Loucy (cell line): ENCODE data around the gene GSG1.

Experiments
- EZH2phosphoT487 ChIP-seq: fragments of 200-600 bp; IDR thresholded peaks from 2 replicates; pipeline ENCODE4 v1.6.1; 2018; ENCODE audit warnings: antibody characterized with exemption, mild to moderate bottlenecking, moderate library complexity, borderline replicate concordance
- TF ChIP-seq, protein P1 (sequence below): fragments of 200-600 bp; sonication (generic); conservative IDR thresholded peaks from 2 replicates; pipeline ENCODE4 v1.5.1; 2014; ENCODE audit warnings: mild to moderate bottlenecking, antibody characterized with exemption, low read length

- TF ChIP-seq, protein P1, sequence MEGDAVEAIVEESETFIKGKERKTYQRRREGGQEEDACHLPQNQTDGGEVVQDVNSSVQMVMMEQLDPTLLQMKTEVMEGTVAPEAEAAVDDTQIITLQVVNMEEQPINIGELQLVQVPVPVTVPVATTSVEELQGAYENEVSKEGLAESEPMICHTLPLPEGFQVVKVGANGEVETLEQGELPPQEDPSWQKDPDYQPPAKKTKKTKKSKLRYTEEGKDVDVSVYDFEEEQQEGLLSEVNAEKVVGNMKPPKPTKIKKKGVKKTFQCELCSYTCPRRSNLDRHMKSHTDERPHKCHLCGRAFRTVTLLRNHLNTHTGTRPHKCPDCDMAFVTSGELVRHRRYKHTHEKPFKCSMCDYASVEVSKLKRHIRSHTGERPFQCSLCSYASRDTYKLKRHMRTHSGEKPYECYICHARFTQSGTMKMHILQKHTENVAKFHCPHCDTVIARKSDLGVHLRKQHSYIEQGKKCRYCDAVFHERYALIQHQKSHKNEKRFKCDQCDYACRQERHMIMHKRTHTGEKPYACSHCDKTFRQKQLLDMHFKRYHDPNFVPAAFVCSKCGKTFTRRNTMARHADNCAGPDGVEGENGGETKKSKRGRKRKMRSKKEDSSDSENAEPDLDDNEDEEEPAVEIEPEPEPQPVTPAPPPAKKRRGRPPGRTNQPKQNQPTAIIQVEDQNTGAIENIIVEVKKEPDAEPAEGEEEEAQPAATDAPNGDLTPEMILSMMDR, result no peak
- no peak for TF ChIP-seq EZH2phosphoT487
Observed at GRCh38 chr12:13146336-13146938, 43.0 kb upstream of the GSG1 start.
